ENCODE data around the gene MRGPRD. TPM values are rescaled to one million over a fixed set of nuclear protein-coding genes. Genes with fewer than 3 reads are reported as not detected.
A peak's percentile ranks its signal among the peaks of the same experiment; 100 is the strongest.
"Not testable (repeated sequence)": the region's sequence is repeated elsewhere in the genome, so short reads cannot be mapped to it uniquely, and the experiment has no call there.

MRGPRD gene
- polyA plus RNA-seq, 12 donors: 0.12 to 0.48 (median 0.25) TPM; not detected in 6

DNA sequence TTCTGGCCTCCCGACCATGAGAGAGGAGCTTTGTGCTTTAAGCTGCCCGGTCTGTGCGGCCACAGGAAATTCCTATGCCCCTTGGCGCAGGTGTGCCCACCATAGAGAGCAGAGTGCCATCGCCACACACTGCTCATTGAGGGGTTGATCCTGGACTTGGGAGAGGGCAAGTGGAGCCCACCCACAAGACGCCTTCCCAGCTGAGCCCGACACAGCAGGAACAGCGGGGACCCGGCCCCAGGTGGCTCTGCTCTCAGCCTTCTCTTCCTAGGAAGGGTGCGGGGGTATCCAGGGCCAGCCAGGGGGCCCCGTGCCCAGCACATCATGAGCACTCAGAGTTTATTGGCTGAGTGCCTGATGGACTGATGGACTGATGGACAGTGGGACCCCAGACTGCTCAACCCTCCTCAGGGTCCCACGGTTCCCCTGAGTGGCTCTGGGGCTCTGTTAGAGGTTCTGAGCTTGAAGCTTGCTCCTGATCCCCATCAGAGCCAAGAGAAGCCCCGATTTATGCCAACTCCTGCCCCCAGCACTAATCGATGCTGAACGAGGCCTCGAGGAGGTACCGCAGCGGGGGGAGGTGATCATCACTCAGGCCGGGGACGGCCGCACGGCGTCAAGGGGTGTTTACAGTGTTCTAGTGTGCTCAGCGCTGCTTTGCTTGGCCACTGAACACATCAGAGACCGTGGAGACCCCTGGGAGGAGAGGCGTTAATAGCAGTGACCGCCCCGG, 13.5 kb upstream of the MRGPRD start:
- DNase-seq: no peak

- no peak for DNase-seq
These were observed 12.8 kb upstream of the MRGPRD start for GRCh38 chr11:68993546-68993945.

DNA sequence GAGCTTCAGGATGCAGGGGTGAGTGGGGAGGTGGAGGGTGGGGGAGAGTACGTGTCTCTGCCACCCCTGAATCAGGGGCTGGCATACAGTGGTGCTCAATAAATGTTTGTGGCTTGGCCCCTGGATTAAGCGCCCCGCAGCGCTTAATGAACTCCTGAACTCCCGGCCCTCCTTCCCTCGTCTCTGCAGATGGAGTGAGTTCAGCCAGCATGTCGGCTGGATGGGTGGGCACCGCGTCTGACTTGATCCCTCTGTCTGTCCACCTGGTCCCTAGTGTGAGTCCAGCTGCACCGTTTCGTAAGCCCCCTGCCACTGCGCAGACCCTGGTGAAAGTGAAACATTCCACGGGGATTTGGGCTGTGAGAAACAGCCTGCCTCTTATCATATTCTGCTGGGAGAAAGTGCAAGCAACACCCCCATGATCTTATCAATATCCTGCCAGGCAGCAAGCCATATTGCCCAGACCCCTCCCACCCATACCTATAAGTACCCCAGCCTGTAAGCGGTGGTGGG, 12.0 kb upstream of the MRGPRD start:
- DNase-seq: no peak

DNA sequence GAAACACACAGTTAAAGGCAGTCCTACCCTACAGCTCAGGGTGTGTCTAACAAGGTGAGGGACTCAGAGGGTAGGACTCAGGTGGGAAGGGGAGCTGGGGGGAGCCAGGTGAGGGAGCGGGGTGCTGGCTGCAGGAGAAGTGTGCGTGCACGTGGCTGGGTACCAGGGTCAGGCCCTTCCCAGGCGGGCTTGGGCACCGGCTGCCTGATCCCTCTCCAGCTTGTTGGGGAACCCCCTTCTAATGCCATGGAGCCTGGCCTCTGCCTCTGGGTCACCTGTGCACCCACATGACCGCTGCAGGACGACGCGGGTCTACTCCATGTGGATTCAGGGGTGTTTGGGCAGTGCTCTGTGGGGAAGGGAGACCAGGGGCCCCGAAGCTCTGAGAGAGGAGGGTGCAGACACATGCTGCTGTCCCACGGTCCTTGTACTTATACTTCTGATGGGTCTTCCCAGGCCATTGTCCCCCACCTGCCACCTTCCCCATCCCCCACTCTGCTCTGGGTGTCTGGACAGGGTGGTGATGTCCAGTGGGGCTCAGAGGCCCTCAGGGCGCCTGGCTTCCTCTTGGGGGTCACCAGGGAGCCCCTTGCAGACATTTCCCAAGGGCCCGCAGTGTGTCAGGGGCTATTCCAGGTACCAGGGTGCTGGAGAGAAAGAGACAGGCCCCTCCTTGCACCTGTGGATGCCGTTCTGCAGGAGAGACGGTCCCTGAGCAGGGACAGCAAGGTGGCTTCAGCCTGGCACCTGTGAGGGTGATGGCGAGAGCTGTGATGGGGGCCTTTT, 10.4 kb upstream of the MRGPRD start:
- no peak for DNase-seq

- no peak for DNase-seq
These were observed 9.3 kb upstream of the MRGPRD start for GRCh38 chr11:68989936-68990606.

DNA sequence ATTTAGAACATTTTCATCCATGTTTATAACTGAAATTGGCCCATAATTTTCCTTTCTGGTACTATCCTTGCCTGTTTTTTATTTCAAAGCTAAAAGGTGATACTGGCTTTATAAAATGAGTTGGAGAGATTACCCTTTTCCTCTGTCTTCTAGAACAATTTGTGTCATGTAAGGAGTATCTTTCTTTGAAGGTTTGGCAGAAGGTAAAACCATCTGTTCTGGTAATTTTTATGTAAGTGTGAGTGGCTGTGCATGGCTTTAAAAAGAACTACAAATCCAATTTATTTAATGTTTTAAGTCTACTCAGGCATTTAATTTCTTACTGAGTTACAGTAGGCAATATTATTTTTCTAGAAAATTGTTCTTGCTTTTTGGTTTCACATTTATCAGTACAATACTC, 7.7 kb upstream of the MRGPRD start:
- no peak for DNase-seq

DNA sequence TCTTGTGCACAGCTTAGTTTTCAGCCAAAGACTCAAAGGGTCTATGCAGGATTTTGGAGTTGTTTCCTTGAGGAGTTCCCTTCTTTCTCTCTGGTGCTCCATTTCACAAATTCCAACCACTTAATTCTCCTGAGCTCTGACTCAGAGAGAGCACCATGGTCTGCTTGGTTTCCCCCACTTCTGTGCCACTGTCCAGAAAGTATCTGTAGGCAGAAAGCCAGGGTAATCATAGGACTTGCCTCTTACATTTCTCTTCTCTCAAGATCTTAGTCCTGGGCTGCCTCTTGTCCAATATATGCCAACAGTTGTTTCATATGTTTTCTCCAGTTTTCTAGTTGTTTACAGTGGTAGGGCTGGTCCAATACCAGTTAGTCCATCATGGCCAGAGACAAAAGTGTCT, 6.4 kb upstream of the MRGPRD start:
- DNase-seq: no peak

- DNase-seq: no peak
These were observed 3.0 kb upstream of the MRGPRD start for GRCh38 chr11:68983801-68984200.

DNA sequence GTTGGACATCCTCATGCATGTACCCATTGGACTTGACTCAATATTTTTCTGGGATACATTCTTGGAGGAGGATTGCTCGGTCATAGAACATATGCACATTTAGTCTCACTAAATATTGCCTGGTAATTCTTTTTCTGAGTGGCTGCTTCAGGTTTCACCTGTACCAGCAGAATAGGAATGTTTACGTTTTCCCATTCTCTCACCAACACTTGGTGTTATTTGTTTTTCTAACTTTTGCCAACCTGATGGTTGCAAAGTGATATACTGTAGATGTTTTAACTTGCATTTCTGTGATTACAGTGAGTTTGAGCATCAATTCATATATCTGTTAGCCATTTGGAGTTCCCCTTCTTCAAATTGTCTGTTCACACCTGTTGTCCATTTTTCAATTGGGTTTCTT, 1.3 kb upstream of the MRGPRD start:
- no peak for DNase-seq

DNA sequence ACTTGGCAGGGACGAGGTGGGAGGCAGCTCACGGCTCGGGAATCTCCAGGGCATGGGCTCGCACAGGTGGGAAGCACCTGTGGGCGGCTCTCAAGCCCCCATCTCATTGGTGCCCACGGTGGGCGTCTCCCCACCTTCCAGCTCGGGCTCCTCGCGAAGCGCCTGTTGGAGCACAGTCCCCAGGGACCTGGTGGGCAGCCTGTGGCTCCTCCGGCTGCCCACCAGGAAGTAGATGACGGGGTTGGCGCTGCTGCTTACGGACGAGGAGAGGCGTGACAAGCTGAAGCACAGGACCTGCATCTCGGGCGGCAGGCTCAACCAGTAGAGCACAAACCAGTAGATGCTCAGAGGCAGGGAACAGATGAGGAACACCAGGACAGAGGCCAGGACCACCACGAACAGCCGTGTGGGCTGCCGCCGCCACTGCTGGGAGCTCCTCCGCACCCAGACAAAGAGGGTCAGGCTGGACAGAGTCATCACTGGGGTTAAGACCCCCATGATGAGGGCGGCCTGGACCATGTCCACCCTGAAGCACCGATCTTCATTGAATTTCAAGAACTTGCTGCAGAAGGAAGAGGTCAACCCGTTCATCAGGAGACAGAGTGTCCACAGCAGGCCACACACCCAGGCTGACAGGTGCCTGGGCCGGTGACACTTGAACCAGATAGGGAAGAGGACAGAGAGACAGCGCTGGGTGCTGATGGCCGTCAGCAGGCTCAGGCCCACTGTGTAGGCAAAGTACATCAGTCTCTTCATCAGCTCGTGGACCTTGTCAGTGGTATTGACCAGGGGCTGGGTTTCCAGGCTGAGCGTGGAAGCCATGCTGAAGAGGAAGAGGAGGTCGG, 633 bp downstream of the MRGPRD start:
- no peak for DNase-seq

DNA sequence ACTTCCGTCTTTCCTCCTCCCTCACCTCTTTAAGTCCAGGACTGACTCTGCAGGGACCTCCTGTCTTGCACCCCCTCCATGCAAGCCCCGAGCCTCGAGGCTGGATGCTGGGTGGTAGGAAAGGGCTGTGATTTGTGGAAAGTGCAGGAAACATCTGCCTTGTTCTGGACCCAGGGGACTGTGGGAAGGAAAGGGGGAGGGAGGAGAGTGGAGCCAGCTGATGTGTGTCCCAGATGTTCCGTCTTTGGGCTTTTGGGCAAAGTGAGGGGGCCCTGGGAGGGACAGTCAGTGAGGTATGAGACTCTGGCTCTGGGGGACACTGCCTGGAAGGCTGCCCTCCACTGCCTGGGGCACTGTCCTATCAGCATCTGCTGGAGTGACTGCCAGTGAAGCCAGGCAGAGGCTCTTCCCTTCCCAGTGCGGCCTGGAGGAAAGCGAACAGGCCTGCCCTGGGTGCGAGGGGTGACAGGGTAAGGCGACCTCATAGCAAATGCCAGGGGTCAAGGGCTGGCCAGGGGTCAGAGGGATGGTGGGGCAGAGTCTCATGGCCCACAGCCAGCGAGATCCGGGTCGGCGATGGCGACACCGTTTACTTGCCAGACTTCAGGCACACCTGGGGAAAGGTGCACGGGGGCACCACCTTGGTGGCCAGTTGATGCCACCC, 1.7 kb downstream of the MRGPRD start:
- peak; percentile 58 for DNase-seq

DNA sequence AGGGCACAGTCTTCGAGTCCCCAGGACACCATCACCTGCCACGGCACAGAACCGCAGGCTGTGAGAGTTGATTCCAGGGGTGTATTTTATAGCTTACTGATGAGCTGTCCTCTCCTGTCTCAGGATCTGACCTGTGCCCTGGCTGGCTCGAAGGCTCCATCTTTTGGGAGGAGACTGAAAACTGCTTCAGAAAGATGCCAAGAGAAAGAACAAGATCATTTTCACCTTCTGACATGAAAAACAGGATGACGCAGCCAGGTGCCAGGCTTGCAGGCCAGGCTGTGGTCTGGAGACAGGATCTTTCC, 2.2 kb downstream of the MRGPRD start:
- no peak for DNase-seq

DNA sequence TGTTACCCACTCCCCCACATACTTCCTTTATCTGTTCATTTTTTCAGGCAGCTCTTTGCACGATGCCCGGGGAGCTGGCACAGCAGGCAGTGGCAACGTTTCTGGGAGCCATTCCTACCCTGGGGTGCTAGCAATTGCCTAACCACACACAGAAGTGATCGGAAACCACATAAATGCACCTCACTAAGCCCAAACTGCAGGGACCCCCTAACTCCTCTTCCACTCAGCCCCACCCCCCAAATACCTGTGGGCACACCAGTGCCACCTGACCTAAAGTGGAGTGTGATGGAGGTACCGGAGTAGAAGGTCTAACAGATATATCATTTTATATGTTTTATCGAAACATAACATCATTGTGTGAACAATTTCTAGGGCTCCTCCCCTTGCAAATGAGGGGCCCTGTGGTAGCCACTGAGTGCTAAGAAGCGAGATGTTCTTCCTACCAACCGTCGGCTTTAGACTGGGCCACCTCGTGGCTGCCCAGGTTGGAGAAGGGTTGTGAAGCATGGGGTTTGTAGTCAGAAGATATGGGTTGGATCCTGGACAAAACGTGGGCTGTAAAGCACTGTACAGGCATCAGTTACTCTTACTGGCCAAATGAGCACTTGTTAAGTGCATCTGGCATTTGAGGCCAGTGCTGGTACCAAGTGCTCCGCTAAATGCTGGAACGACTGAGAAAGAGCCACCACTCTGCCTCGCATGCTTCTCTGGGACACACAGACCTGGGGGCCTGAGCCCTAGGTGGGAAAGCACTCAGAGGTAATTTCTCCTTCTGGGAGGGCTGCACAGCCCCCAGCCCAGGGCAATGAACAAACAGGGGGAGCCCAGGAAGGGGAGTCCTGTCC, 2.8 kb downstream of the MRGPRD start:
- no peak for DNase-seq

DNA sequence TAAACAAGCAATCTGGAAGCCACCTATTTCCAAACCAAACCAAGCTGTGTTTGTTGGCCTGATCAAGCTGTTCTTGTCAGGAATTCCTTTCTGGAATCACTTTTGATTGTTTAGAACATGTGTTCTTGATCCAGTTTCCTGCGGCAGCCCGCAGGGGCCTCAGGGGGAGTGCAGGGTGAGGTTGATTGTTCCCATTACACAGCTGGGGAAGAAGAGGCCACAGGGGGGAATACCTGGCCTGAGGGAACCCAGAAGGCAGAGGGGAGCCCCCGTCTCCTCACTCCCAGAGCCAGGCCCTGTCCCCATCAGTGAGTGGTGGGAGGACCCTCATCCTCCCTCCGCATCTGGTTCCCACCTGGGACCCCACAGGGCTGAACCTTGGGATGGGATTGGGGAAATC, 4.2 kb downstream of the MRGPRD start:
- DNase-seq: no peak

DNA sequence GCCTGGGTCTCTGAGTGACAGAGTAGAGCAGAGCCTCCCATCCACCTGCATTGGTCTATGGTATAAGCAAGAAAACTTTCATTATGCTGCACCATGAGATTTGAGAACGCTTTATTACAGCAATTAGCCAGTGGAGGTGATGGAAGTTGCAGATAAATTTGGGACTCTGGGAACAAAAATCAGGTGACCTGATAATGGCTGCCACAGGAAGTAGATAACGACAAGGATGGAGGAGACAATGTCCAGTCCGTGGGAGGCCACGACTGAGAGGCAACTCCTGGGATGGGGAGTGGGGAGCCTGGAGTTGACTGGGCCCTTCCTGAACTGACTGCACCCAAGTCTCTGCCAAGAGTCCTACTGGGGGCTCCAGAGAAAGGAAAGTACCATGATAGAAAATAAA, 4.7 kb downstream of the MRGPRD start:
- DNase-seq: no peak

GRCh38 chr11:68974421-68975194, 6.2 kb downstream of the MRGPRD start:
- no peak for DNase-seq

- DNase-seq: not testable (repeated sequence)
These were observed 7.1 kb downstream of the MRGPRD start for GRCh38 chr11:68973706-68974105.

- no peak for DNase-seq
These were observed 7.6 kb downstream of the MRGPRD start for GRCh38 chr11:68973219-68973618.

DNA sequence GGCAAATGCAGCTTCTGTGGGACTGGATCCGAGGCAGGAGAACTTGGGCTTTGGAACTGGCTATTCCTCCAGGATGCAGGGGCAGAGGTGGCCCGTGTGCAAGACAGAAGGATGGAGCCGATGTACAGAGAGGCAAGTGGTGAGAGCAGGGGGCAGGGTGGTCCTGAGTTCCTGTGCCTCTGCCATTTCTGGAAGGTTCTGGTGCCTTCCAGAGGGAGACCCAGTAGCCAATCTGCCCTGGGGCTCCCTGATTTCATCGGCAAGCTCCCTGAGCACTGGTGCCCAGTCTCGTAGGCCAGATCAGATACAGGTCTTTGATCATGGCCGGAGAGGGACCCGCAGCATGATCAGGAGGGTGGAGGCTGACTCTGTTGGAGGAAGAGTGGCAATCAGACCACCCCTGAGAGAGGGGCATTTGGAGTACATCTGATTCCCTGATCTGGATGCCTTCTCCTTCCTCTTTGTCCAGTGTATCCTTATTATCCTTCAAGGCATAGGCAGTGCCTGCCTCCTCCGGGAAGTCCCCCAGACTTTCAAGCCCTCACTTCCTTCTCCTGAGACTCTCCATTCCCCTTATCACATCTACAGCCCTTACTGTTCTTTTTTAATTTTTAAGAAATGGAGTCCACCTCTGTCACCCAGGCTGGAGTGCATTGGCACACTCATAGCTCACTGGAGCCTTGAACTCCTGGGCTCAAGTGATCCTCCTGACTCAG, 9.7 kb downstream of the MRGPRD start:
- no peak for DNase-seq

All from muscle of arm (tissue), 12 donors.